Astrocyte (in vitro differentiated cells and primary cell): Measurements from ENCODE around the gene ALDOA.

Experiments
- CTCF ChIP-seq: IDR thresholded peaks from 2 replicates; pipeline ENCODE4 v1.5.1; 2011; ENCODE audit warnings: low read depth, mild to moderate bottlenecking, inconsistent platforms, low read length, moderate library complexity; ENCODE audit not compliant: insufficient read depth
- EZH2 ChIP-seq: IDR thresholded peaks from 2 replicates; pipeline ENCODE4 v1.6.1; 2012; ENCODE audit warnings: mild to moderate bottlenecking, low read length, inconsistent platforms; ENCODE audit not compliant: insufficient read depth

- TF ChIP-seq CTCF (no peak), EZH2 (no peak)
Observed at GRCh38 chr16:30052671-30053372, 12.7 kb upstream of the ALDOA start.
